ENCODE results near the gene KDM3A.

The KDM3A gene

DNA sequence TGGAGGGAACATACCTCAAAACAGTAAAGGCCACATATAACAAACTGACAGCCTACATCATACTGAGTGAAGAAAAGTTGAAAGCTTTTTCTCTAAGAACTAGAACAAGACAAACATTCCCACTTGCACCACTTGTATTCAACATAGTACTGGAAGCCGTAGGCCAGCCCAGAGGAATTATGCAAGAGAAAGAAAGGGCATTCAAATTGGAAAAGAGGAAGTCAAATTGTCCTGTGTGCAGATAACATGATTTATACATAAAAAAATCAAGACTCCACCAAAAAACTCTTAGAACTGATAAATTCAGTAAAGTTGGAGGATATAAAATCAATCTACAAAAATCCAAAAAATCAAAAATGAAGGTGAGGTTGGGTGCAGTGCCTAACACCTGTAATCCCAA lies 8.0 kb upstream of the KDM3A start:
- DNase-seq: no peak

DNA sequence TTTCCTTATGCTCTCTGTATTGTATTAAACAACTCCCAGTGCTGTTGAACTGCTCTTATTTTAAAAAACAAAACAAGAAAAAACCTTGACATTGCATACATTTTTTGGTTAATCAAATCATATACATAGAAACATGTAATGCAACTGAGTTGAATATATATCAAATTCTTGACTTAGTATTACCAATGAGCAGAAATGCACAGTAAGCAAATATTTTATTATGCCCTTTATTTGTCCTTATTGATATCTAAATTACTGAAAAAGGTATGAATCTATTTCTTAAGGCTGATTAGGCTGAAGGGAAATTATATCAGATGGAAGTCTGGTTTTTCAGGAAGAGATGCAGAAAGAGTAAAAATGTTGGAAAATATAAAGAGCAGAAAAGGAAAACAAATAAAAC lies 6.9 kb upstream of the KDM3A start:
- DNase-seq: no peak

DNA sequence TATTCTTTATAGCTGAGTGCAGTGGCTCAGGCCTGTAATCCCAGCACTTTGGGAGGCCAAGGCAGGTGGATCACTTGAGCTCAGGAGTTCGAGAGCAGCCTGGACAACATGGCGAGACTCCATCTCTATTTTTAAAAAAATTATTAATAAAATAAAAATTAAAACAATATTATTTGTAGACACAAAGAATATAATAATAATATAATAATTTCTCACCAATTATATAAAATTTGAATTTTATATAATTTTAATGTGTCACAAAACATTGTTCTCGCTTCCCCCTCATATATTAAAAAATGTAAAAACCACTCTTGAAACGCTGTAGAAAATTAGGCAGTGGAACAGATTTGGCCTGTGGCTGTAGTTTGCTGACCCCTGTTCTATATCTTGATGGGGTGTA lies 5.6 kb upstream of the KDM3A start:
- DNase-seq: no peak

DNA sequence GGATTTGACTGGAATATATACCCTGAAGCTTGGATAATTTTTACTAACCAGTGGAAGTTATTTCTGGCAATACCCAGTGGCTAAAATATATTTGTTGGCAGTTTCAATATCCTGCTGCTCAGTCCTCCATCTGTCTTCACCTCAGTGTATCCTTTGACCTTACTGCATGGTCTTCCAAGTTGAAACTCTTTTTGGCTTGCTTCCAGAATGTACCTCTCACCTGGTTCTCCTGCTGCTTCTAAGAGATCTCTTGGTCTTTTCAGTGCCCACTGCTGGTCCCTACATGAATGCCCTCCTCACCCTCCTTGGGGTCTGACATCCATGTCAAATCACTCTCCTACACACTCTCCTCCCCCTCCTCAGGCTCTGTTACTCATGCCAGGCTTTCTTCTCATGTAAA lies 4.8 kb upstream of the KDM3A start:
- DNase-seq: no peak

DNA sequence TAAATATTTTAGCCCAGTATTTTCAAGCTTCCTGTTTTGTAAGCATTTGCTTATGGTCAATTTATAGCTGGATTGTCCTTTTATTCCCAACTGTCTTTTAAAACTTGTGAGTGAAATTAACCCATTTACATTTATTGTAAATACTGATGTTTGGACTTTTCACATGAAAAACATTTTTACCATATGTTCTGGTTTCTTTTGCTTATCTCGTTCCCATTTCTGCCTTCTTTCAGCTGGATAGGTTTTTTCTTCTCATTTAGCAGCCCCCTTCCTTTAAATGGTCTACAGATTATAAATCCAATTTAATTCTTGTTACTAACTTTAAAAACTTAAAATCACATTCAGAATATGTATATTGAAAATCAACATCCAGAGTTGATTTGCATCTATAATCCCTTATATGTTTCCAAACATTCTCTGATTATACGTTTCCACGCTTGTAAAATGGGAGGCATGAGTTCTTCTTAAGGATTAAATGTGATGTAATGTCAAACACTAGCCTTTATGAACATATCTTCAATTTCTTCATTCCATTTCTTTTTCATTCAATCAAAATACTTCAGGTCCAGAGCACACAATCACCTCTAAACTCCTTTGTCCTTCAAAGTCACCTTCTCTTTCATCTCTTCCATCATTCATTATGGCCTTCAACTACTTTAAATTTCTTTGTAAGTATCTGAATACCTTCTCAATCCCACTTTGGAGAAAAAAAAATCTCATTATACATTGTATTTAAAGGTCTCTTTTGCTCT lies 1.1 kb upstream of the KDM3A start:
- no peak for DNase-seq

DNA sequence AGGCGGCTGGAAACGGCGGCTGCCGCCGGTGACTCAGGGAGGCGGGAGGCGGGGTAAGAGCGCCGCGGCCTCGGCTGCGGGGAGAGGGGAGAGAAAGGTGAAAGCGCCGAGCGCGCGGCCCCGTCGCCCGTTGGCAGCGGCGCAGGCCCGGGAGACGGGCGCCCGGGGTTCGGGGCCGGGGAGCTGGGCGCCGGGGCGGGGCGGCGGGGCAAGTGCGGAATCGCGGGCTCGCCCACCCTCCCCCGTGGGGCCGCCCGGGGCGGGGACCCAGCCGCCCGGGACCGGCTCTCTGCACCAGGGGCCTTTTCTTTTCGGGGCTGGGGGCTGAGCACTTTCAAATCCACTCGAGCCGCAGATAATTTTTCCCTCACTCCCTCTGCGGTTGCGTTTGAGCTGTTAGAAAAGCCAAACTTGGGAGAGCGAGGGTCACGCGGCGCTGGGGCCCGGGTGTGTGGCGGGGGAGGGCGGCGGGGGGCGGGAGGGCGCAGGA lies 266 bp downstream of the KDM3A start:
- no peak for DNase-seq

DNA sequence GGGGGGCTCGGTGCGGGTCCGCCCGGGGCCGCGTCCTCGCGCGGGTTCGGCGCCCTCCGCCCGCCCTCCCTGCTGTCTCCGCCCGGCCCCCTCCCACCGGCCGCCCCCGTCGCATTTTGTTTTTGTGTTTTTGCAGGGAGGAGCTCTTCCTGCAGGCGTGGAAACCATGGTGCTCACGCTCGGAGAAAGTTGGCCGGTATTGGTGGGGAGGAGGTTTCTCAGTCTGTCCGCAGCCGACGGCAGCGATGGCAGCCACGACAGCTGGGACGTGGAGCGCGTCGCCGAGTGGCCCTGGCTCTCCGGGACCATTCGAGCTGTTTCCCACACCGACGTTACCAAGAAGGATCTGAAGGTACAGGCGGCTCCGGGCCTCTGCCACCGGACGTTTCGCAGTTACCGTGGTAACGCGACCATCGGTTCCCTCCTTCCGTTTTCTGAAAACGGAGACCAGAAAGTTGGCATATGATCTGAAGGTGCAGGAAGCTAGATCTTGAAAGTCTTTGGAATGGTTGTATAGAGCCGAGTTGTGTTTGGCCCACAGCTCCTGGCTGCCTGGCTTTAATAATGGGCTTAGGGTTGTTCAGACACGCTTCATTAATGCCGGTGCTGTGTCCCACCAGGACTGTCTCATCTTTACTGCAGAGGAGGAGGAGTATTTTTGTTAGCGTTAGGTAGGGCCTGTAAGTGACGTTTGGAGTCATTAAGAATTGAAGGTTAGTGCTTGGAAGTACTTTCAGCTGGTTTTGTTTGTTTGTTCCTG lies 891 bp downstream of the KDM3A start:
- DNase-seq: peak; percentile 44

DNA sequence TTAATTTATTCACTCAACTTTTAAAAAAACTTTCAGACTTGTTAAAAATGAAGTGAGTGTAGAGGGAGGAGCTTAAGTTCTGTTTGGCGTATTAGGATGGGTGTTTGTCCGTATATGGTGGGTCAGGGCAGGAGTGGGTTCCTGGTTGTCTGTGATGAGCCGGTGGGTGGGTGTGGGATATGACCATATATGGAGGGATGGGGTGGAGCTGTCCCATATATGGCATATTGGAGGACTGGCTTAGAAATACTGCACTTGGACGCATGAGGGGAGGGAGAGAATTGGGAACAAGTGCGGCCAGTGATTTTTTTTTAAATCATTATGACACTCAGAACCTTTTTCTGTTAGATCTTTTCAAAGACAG lies 1.5 kb downstream of the KDM3A start:
- peak; percentile 76 for DNase-seq

DNA sequence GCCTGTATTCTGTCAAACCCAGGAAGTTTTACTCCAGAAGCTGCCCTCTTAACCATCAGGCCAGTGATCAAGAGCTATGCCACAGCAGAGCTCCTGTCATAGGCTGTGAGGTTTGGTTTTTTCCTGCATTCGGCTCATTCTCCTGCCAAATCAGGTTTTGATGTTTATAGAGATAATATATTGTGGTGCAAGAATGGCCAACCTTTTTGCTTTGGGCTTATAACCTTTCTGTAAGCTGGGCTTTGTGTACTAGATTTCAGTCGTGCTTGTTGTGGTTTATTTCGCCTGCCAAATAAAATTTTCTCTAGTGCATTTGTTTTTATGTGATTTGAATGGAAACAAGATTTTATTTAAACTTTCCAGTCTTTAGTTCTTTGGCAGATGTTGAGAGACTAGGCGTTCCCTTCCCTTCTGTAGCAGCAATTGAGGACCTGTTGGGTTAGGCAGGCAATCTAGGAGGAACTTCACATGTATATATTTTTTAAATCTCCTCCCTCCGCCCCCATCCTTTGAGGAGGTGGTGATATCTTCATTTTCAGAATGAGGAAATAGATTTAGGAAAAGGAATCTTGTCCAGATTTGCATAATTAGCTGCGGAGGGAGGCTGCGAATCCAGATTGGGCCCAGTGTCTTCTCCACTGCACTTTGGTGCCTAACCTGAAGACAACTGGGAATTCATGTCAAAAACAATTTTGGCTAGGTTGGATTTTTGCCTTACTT lies 2.6 kb downstream of the KDM3A start:
- DNase-seq: no peak

DNA sequence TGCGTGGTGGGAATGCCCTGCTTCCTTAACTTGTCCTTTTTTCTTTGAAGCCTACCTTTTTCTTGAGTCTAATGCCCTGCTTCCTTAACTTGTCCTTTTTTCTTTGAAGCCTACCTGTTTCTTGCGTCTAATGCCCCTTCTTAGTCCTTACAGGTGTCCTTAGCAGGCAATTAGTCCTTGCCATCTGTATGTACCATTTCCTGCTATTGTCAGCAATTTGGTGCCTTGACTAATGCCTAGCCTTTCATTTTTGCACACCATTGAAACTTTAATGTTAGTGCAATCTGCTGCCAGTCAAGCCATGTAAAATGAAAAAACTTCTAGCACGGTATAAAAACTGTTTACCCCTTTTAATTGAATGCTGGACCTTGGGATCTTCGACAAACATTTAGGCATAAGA lies 4.3 kb downstream of the KDM3A start:
- no peak for DNase-seq

DNA sequence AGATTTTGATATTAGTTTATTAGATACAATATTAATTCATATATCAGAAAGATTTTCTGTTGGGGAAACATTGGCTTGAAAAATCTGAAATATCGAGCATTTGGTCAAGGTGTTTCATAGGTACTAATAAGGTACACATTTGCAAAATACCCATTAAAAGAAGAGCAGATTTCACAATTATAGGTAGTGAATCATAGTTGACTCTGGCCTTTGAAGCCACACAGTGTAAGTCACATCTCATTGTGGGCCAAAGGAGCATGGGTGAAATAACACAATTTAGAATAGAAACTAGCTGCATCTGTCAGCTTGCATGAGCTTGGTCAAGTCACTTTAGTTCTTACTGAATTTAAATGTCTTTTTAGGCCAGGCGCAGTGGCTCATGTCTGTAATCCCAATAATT lies 4.9 kb downstream of the KDM3A start:
- DNase-seq: no peak

DNA sequence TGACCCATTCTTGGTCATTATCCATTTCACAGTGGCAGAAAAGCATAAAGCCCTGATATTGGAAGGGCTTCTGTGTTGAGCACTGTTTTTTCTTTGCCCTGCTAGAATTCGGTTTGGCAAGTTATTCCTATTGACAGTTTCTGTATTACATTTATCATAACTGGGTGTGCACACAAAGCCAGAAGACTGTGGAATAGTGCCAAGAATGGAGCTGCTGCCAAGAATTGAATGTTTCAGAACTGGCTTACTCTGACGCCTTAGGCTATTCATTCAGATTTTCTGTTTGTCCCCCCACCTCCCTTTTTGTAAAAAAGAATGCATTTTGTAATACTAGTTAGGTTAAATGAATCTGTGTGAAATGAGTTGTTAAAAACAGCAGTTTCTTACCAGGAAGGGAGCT lies 12.7 kb downstream of the KDM3A start:
- peak; percentile 50 for DNase-seq

DNA sequence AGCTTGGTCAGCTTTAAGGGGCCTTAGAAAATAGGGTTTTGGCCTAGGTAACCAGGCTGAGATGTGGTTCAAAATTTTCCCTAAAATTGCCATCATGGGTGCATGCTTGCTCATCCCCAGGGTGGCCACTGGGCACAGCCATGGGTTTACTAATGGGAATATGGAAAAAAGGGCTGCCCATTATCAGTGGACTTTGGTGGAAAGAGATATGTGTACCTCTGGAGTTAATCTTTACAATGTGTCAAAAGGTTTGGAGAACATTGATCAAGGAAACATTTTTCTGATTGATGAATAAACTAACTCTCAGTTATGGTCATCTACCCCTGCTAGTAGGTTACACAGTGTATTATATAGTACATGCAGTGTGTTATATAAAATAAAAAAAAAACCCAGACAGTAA lies 13.1 kb downstream of the KDM3A start:
- no peak for DNase-seq

DNA sequence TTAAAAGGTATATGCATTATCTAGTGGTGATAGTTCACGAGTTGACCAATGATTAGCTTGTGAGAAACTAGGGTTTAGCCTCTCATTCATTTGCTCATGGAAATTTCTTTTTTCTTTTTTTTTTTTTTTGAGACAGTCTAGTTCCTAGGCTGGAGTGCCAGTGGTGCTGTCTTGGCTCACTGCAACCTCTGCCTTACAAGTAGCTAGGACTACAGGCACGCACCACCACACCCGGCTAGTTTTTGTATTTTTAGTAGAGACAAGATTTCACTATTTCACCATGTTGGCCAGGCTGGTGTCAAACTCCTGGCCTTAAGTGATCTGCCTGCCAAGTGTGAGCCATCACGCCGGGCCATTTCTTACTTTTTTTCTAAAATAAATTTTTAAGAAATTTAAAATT lies 14.0 kb downstream of the KDM3A start:
- no peak for DNase-seq

DNA sequence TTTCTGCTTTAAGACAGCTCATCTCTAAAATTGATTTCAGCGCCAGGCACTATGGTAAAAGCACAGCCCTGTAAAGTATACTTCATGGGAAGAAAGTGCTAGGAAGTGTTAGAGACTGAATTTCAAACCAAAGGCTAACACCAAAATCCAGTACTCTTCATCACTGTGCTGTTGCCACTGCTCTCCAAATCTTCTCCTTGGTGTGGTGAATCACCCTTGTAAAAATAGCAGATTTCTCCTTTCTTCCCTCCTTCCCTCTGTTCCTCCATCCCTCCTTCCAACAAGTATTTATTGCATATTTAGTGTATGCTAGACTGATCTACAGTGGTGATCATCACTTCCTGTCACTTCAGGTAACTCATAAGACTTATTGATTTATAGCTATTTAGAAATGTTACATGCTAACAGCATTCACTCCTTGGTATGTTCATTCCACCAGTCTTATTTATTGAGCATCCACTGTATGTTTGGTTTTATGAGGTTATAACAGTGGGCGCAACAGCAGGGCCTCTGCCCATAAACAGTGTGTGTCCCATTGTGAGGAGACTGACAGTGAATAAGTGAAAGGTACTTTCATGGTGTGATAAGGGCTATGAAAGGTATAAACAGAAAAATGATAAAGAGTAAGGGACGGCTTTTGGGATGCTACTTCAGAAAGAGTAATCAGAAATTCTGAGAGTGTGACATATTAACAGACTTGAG lies 20.0 kb downstream of the KDM3A start:
- no peak for DNase-seq

DNA sequence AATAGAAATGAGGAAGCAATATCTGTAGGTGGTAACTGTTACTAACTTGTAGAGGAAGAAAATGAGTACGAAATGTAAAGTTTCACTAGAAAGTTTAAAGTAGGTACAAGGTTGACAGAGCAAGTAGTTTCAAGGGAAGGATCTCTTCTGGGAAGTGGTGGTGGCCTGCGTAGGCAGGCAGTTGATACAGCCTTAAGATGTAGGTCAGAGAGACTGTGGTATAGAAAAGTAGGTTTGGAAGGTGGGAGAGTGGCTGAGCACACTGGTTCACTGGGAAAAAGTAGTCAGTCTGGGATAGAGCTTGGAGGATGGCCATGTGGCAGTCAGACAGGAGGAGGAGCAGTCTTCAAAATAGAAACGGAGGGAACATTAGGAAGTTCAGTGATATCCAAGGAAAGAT lies 23.5 kb downstream of the KDM3A start:
- DNase-seq: no peak

DNA sequence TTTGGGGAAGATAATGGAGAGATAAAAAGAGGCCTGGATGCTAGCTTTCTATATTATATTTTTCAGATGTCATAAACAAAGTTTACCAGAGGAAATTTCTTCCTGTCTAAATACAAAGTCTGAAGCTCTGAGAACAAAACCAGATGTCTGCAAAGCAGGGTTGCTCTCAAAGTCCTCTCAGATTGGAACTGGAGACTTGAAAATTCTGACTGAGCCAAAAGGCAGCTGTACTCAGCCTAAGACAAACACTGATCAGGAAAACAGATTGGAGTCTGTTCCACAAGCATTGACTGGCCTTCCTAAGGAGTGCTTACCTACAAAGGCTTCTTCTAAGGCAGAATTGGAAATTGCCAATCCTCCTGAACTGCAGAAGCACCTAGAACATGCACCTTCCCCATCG lies 25.1 kb downstream of the KDM3A start:
- no peak for DNase-seq

DNA sequence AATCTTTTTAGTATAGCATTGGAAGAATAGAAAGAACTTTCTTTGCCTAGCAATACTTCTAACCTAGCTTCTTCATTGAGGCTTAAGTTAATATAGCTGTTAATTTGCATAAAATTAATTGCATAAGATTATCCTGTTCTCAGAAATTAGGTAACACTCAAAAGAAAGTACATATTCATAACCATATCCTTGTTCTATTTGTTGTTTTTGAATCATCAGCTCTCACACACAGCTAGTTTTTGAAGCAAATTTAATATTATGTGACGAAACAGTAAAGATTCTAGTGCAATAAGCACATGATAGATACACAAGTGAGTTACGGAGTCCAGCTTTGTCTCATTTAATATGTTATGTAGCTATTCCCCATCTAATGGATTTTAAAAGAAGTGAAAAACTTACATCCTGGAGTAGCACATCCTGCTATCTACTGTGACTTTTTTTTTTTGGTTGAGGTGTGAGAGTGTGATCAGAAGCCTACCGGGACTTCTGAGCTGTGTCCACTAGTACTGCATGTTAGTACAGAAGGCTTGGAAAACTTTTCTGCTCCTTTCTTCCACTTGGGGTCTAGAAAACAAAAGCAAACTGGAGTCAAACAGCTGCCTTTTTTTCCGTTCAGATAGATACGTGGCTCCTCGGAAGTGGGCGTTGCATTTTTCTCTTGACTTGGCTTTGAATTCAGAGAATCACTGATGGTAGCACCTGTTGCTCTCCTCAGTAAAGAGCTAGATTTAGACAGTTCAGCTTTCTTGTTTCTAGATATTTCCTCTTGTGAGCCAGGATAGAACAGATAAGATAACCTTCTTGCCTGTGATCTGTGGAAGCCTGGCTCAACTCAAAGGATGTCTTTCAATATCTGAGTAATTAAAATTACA lies 27.2 kb downstream of the KDM3A start:
- DNase-seq: no peak

DNA sequence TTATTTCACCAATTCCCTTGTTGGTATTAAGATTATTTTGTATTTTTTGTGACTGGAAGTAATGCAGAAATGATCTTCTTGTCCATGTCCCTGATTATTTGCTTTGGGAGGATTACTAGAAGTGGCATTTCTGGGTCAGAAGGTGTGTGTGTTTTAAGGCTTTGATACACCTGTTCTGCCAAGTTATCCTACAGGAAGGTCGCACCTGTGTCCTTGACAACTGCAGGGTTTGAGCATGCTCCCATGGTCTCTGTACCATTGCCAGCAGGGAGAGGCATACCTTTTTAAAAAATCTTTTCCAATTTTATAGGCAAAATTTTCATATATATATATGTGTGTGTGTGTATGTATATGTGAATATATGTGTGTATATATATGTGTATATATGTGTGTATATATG lies 29.7 kb downstream of the KDM3A start:
- DNase-seq: no peak

DNA sequence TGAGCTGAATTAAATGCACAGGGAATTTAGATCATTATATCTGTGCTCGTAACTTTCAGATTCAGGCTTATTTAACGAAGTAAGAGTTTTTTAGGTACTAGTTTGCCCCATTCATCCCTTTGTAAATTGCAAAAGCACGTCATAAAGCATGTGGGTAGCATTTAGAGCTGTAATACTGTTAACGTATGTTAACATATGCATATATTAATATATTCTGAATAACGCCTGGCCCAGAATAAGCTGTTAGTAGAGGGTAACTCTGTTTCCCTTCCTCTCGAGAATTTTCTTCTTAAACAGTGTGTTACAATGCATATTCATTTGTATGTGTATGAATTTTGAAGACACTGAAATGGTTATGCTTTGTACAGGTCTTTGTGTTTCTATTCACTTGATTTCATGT lies 30.5 kb downstream of the KDM3A start:
- DNase-seq: no peak

DNA sequence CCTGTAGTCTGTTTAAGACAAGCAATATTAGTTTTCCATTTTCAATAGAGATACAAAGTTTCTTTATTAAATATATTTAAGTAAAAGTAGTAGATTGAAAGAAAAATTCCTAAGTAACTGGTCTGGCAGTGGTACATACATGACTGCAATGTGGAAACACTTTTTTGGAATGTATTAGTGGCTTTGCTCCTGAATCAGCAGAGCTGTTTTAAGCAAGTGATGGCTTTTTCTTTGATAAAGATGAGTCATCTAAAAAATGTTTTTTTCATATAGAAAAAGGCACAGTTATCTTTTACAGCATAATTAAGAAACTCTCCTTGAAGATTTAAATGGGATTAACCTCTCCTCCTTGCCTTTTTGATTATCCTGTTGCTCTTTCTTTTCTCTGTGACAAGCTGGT lies 34.9 kb downstream of the KDM3A start:
- DNase-seq: no peak

DNA sequence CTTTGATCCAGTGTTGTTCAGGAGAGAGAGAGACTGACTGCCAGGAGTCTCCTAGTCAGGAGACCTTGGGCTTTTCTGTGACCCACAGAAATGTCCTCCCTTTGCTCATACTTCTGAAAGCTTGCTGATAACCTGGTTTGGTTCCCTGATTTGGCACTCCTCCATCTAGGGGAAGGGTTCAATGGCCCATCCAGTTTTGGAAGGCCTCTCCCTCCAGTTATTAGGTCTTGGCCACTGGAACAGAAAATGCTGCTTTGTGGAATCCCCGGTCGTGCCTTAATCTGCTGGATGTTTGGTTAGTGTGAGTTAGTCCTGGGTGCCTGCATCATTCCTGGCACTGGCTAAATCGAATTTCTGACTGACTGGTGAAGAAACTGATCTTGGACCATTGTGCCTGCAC lies 35.7 kb downstream of the KDM3A start:
- no peak for DNase-seq

Measured in midbrain (tissue), 1 donor.